Transverse colon (tissue), 4 donors: ENCODE results near the gene LRP1-AS. TPM values are rescaled to one million over a fixed set of nuclear protein-coding genes. Genes with fewer than 3 reads are reported as not detected.

Experiments
- DNase-seq: peaks from one replicate; pipeline ENCODE4 v3.0.0-alpha.2; 2019
- H3K27ac ChIP-seq, 4 donors: fragments of 200-600 bp; sonication (generic); 2 replicates each; pipeline ENCODE4 v1.5.1; 2016 to 2018; ENCODE audit warnings: inconsistent platforms in 4 of 4
- H3K27me3 ChIP-seq: fragments of 200-600 bp; sonication (generic); 2 replicates; pipeline ENCODE4 v1.5.1; 2017; ENCODE audit warnings: inconsistent platforms
- H3K36me3 ChIP-seq, 4 donors: fragments of 200-600 bp; sonication (generic); 2 replicates each; pipeline ENCODE4 v1.5.1; 2017 to 2019; ENCODE audit warnings: inconsistent platforms in 4 of 4
- H3K4me1 ChIP-seq, 4 donors: fragments of 200-600 bp; sonication (generic); 2 replicates each; pipeline ENCODE4 v1.5.1; 2017 to 2020; ENCODE audit warnings: inconsistent platforms in 4 of 4
- H3K4me3 ChIP-seq, 4 donors: fragments of 200-600 bp; sonication (generic); 1 replicate in 1 of 4; 2 replicates in 3 of 4; pipeline versions ENCODE4 v1.5.1 to v1.6.1; 2017 to 2019; ENCODE audit warnings: inconsistent platforms in 4 of 4
- H3K9me3 ChIP-seq, 2 donors: fragments of 200-600 bp; sonication (generic); 2 replicates each; pipeline ENCODE4 v1.5.1; 2017 to 2019; ENCODE audit warnings: inconsistent platforms in 2 of 2
- EP300 ChIP-seq: sonication (generic); formaldehyde crosslinking; IDR thresholded peaks from one replicate; pipeline ENCODE4 v1.6.1; 2017; ENCODE audit warnings: antibody characterized with exemption, low read depth
- POLR2A ChIP-seq: fragments of 450-650 bp; IDR thresholded peaks from one replicate; pipeline ENCODE4 v1.6.1; 2016; ENCODE audit warnings: antibody characterized with exemption, mild to moderate bottlenecking, moderate library complexity
- POLR2AphosphoS5 ChIP-seq, 3 donors: sonication (generic); formaldehyde crosslinking; IDR thresholded peaks; one replicate each; pipeline ENCODE4 v1.6.1; 2016; ENCODE audit warnings: antibody characterized with exemption in 3 of 3
- WGBS, 2 donors: methylation state at CpG; one replicate each; pipeline ENCODE4 v1.1.5; 2018; ENCODE audit warnings: low coverage in 1 of 2; 5-methylcytosine and 5-hydroxymethylcytosine counted together
- in situ Hi-C, 4 donors: fragments of 200-750 bp; cut with MboI; loops; one replicate each; pipeline versions ENCODE4 v1.15.0 to v1.15.1; 2017; ENCODE audit warnings: low sequenced_read_pairs in 3 of 4, low pct_ligation_motif_present in 1 of 4, low pct_unique_long_range_greater_than_20kb in 1 of 4
- intact Hi-C: fragments of 100-400 bp; cut with DNase I; formaldehyde crosslinking; loops from one replicate; pipeline ENCODE4 v1.15.1; 2023; ENCODE audit warnings: low total_unique reads
- total RNA-seq, 4 donors: library from RNA; depleted of rRNA; stranded (reverse); fragments of >200 nt; gene quantifications; one replicate each; pipeline ENCODE4 v1.1.0, GENCODE V29; 2016
- TF ChIP-seq, protein P1 (sequence below), 5 experiments: fragments of 200-600 bp in 3 of 5; fragments of 450-650 bp in 2 of 5; sonication (generic) in 3 of 5; IDR thresholded peaks; 1 replicate in 2 of 5; 2 replicates in 3 of 5; pipeline ENCODE4 v1.5.1; 2016 to 2017; ENCODE audit warnings: antibody characterized with exemption in 5 of 5, inconsistent platforms in 3 of 5, mild to moderate bottlenecking in 2 of 5, moderate library complexity in 1 of 5

Gene LRP1-AS
- total RNA-seq, 4 donors from 2014 or later: not detected

DNA sequence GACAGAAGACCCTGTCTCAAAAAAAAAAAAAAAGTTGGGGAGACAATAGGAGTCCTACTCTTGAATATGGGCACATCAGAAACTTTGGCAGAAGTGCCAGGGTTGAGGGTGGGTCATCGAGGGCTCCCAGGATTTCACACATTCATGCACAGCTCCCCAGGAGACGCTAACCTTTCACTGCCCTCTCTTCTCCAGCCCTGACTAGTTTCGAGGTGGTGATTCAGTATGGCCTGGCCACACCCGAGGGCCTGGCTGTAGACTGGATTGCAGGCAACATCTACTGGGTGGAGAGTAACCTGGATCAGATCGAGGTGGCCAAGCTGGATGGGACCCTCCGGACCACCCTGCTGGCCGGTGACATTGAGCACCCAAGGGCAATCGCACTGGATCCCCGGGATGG is 29.4 kb upstream of the LRP1-AS start:
- in situ Hi-C loops (loop anchor here in 2 of 4 donors (5.0 to 25.0 kb wide), 3 partner anchors 55 to 415 kb away; partner anchors contain the start of genes HSD17B6 (in 1 of the 2), PRIM1 (in 1 of the 2) and TAC3 (in 1 of the 2)), intact Hi-C loops (no loop called here)
- H3K36me3 ChIP-seq: peaks cover 0 to 21% (median 7%) of the 10 kb centered on the region in 4 donors
- TF ChIP-seq EP300 (no peak), POLR2A (no peak), POLR2AphosphoS5 (IDR thresholded peaks at IDR 0.05) (no peak)
- TF ChIP-seq, protein P1, sequence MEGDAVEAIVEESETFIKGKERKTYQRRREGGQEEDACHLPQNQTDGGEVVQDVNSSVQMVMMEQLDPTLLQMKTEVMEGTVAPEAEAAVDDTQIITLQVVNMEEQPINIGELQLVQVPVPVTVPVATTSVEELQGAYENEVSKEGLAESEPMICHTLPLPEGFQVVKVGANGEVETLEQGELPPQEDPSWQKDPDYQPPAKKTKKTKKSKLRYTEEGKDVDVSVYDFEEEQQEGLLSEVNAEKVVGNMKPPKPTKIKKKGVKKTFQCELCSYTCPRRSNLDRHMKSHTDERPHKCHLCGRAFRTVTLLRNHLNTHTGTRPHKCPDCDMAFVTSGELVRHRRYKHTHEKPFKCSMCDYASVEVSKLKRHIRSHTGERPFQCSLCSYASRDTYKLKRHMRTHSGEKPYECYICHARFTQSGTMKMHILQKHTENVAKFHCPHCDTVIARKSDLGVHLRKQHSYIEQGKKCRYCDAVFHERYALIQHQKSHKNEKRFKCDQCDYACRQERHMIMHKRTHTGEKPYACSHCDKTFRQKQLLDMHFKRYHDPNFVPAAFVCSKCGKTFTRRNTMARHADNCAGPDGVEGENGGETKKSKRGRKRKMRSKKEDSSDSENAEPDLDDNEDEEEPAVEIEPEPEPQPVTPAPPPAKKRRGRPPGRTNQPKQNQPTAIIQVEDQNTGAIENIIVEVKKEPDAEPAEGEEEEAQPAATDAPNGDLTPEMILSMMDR (IDR thresholded peaks at IDR 0.05): no peak
- DNase-seq: no peak
- H3K9me3 ChIP-seq: no peaks in the 10 kb centered on the region
- H3K4me3 ChIP-seq: no peak overlapping the region
- no peak overlapping the region for H3K27ac ChIP-seq
- 76% methylated on average over 9 of the region's 9 CpGs; no CpG with 5 or more reads in 1 of the 2 donors for WGBS, 2 donors
- H3K4me1 ChIP-seq: peaks cover 0 to 7% (median 0%) of the 10 kb centered on the region in 4 donors
- H3K27me3 ChIP-seq: no peaks in the 10 kb centered on the region

DNA sequence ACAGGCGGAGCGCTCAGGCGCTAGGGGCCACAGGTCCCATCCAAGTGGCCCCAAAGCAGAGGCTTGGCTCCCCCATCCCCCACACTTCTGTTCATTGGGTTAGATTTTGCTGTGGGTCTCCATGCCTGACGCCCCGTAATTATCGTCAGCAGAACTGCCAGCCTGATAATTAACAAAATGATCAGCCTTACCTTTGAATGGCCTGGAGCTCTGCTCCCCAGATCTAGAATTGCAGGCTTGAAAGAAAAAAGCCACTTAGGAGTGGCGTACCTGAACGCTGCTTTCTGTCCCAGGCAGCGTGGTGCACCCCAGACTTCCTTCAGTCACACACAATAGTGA is 28.7 kb upstream of the LRP1-AS start:
- in situ Hi-C loops (loop anchor here in 2 of 4 donors (5.0 to 25.0 kb wide), 3 partner anchors 54 to 414 kb away; partner anchors contain the start of genes HSD17B6 (in 1 of the 2), PRIM1 (in 1 of the 2) and TAC3 (in 1 of the 2)), intact Hi-C loops (no loop called here)
- DNase-seq: no peak
- WGBS, 2 donors: 87 to 88% methylated on average over 3 to 9 of the region's 9 CpGs
- H3K27me3 ChIP-seq: no peaks in the 10 kb centered on the region
- H3K9me3 ChIP-seq: no peaks in the 10 kb centered on the region
- H3K36me3 ChIP-seq: peaks cover 0 to 21% (median 7%) of the 10 kb centered on the region in 4 donors
- H3K4me1 ChIP-seq: peaks cover 0 to 7% (median 0%) of the 10 kb centered on the region in 4 donors
- H3K4me3 ChIP-seq: no peak overlapping the region
- no peak overlapping the region for H3K27ac ChIP-seq
- TF ChIP-seq, protein P1 (IDR thresholded peaks at IDR 0.05): peak in 1 of 5 experiments; percentile 0
- no peak for TF ChIP-seq POLR2A

DNA sequence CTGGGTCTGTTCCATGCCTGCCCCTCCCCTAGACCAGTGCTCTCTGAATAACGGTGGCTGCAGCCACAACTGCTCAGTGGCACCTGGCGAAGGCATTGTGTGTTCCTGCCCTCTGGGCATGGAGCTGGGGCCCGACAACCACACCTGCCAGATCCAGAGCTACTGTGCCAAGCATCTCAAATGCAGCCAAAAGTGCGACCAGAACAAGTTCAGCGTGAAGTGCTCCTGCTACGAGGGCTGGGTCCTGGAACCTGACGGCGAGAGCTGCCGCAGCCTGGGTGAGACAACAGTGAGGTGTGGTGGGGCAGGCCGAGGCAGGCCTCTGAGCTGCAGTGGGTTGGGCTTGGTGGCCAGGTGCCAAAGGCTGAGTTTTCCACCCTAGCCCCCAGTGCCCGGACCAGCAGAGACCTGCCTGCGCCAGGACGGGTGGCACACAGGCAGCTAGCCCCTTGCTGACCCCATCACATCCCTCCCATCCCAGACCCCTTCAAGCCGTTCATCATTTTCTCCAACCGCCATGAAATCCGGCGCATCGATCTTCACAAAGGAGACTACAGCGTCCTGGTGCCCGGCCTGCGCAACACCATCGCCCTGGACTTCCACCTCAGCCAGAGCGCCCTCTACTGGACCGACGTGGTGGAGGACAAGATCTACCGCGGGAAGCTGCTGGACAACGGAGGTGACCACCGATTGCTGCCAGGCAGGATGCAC is 28.2 kb upstream of the LRP1-AS start:
- peak; percentile 86 for DNase-seq
- no peak overlapping the region for H3K4me3 ChIP-seq
- no peaks in the 10 kb centered on the region for H3K9me3 ChIP-seq
- H3K4me1 ChIP-seq: peaks cover 0 to 7% (median 0%) of the 10 kb centered on the region in 4 donors
- in situ Hi-C loops (loop anchor here in 2 of 4 donors (5.0 to 25.0 kb wide), 3 partner anchors 53 to 413 kb away; partner anchors contain the start of genes HSD17B6 (in 1 of the 2), PRIM1 (in 1 of the 2) and TAC3 (in 1 of the 2)), intact Hi-C loops (no loop called here)
- H3K27ac ChIP-seq: peak overlapping the region; percentile 0 to 62 (median 36)
- no peaks in the 10 kb centered on the region for H3K27me3 ChIP-seq
- TF ChIP-seq EP300 (no peak), POLR2AphosphoS5 (IDR thresholded peaks at IDR 0.05) (no peak), POLR2A (no peak)
- TF ChIP-seq, protein P1 (IDR thresholded peaks at IDR 0.05): peak; percentile 72 to 88 (median 74)
- 33% methylated on average over 28 of the region's 29 CpGs; no CpG with 5 or more reads in 1 of the 2 donors for WGBS, 2 donors
- H3K36me3 ChIP-seq: peaks cover 0 to 21% (median 6%) of the 10 kb centered on the region in 4 donors

DNA sequence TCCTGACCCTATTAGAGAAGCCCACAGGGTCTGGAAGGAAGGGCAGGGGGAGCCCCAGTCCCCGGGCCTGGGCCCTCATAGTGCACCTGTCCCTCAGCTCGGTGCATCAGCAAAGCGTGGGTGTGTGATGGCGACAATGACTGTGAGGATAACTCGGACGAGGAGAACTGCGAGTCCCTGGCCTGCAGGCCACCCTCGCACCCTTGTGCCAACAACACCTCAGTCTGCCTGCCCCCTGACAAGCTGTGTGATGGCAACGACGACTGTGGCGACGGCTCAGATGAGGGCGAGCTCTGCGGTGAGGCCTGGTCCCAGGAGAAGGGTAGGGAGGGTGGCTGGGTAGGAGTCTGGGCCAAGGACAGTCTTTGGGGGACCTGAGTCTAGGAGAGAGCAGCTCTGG is 26.3 kb upstream of the LRP1-AS start:
- no peak overlapping the region for H3K4me3 ChIP-seq
- WGBS, 2 donors: 84% methylated on average over 14 of the region's 14 CpGs; no CpG with 5 or more reads in 1 of the 2 donors
- peaks cover 0 to 7% (median 0%) of the 10 kb centered on the region in 4 donors for H3K4me1 ChIP-seq
- no peaks in the 10 kb centered on the region for H3K27me3 ChIP-seq
- H3K27ac ChIP-seq: no peak overlapping the region
- H3K36me3 ChIP-seq: peaks cover 0 to 20% (median 7%) of the 10 kb centered on the region in 4 donors
- DNase-seq: no peak
- in situ Hi-C loops: loop anchor here in 1 of 4 donors (10.0 kb wide), 1 partner anchor 159 kb away; the partner anchor contains the start of gene TAC3
- intact Hi-C loops: no loop called here
- TF ChIP-seq, protein P1 (IDR thresholded peaks at IDR 0.05): no peak
- TF ChIP-seq EP300 (no peak), POLR2AphosphoS5 (IDR thresholded peaks at IDR 0.05) (no peak), POLR2A (no peak)
- no peaks in the 10 kb centered on the region for H3K9me3 ChIP-seq
